Measurements from ENCODE around the gene PIK3CB. TPM values are rescaled to one million over a fixed set of nuclear protein-coding genes. Genes with fewer than 3 reads are reported as not detected.
"Not testable (repeated sequence)": the region's sequence is repeated elsewhere in the genome, so short reads cannot be mapped to it uniquely, and the experiment has no call there.

PIK3CB gene
- total RNA-seq, 2 donors from 2014 or later = 27.5 to 28.9 TPM

GRCh38 chr3:138732456-138732855, 102.3 kb downstream of the PIK3CB start:
- no peaks in the 10 kb centered on the region for H3K4me1 ChIP-seq (replicated peaks)
- H3K4me3 ChIP-seq = no peak overlapping the region
- WGBS = 74% methylated on average over 1 of the region's 1 CpG
- no peaks in the 10 kb centered on the region for H3K27me3 ChIP-seq (replicated peaks; ENCODE audit: insufficient read depth)
- H3K9me3 ChIP-seq = no peaks in the 10 kb centered on the region
- DNase-seq (ENCODE audit: low spot score) = no peak
- intact Hi-C loops (cut with DNase I) = no loop called here
- no peak overlapping the region for H3K27ac ChIP-seq
- no peaks in the 10 kb centered on the region for H3K36me3 ChIP-seq
- TF ChIP-seq CTCF (IDR thresholded peaks at IDR 0.05) (no peak), POLR2A (IDR thresholded peaks at IDR 0.05) (no peak), POLR2AphosphoS5 (IDR thresholded peaks at IDR 0.05) (no peak)

GRCh38 chr3:138726946-138727730, 107.6 kb downstream of the PIK3CB start:
- Histone ChIP-seq H3K27ac (peak overlapping the region; percentile 74 to 81), H3K4me3 (no peak overlapping the region), H3K36me3 (no peaks in the 10 kb centered on the region), H3K9me3 (no peaks in the 10 kb centered on the region), H3K4me1 (replicated peaks) (no peaks in the 10 kb centered on the region), H3K27me3 (replicated peaks; ENCODE audit: insufficient read depth) (no peaks in the 10 kb centered on the region)
- TF ChIP-seq POLR2AphosphoS5 (IDR thresholded peaks at IDR 0.05) = peak; percentile 60
- no peak for TF ChIP-seq CTCF (IDR thresholded peaks at IDR 0.05)
- peak; percentile 56 for DNase-seq (ENCODE audit: low spot score)
- intact Hi-C loops (cut with DNase I) = no loop called here
- 84% methylated on average over 5 of the region's 5 CpGs for WGBS

- 93% methylated on average over 2 of the region's 2 CpGs for WGBS
- intact Hi-C loops (cut with DNase I) = not testable (repeated sequence)
These were observed 108.7 kb downstream of the PIK3CB start for GRCh38 chr3:138726042-138726441.

GRCh38 chr3:138725116-138725515, 109.6 kb downstream of the PIK3CB start:
- intact Hi-C loops (cut with DNase I) = no loop called here
- Histone ChIP-seq H3K9me3 (no peaks in the 10 kb centered on the region), H3K27me3 (replicated peaks; ENCODE audit: insufficient read depth) (no peaks in the 10 kb centered on the region), H3K4me3 (no peak overlapping the region), H3K36me3 (no peaks in the 10 kb centered on the region), H3K27ac (no peak overlapping the region), H3K4me1 (replicated peaks) (no peaks in the 10 kb centered on the region)
- TF ChIP-seq POLR2A (IDR thresholded peaks at IDR 0.05) (no peak), CTCF (IDR thresholded peaks at IDR 0.05) (no peak), POLR2AphosphoS5 (IDR thresholded peaks at IDR 0.05) (no peak)
- no peak for DNase-seq (ENCODE audit: low spot score)
- WGBS = 85% methylated on average over 2 of the region's 2 CpGs

More at GRCh38 chr3:138726042-138726441, 108.7 kb downstream of the PIK3CB start:
- not testable (repeated sequence) for H3K4me1 ChIP-seq (replicated peaks); H3K4me3 ChIP-seq; H3K9me3 ChIP-seq; DNase-seq (ENCODE audit: low spot score); H3K36me3 ChIP-seq; H3K27me3 ChIP-seq (replicated peaks; ENCODE audit: insufficient read depth)
- H3K27ac ChIP-seq = peak overlapping the region; percentile 74 to 81

GRCh38 chr3:138724443-138724842, 110.3 kb downstream of the PIK3CB start:
- Histone ChIP-seq H3K4me1 (replicated peaks) (no peaks in the 10 kb centered on the region), H3K9me3 (no peaks in the 10 kb centered on the region), H3K27me3 (replicated peaks; ENCODE audit: insufficient read depth) (no peaks in the 10 kb centered on the region), H3K36me3 (no peaks in the 10 kb centered on the region), H3K4me3 (no peak overlapping the region), H3K27ac (no peak overlapping the region)
- WGBS = 63% methylated on average over 6 of the region's 6 CpGs
- no peak for DNase-seq (ENCODE audit: low spot score)
- intact Hi-C loops (cut with DNase I) = no loop called here
- no peak for TF ChIP-seq POLR2AphosphoS5 (IDR thresholded peaks at IDR 0.05)
- TF ChIP-seq POLR2A (IDR thresholded peaks at IDR 0.05) = no peak
- TF ChIP-seq CTCF (IDR thresholded peaks at IDR 0.05) = no peak

Measured in prostate gland (tissue), 2 donors.